ENCODE results near the gene NFKBIZ. TPM values are rescaled to one million over a fixed set of nuclear protein-coding genes. Genes with fewer than 3 reads are reported as not detected.

The NFKBIZ gene
- total and polyA plus RNA-seq, 2 experiments from 2014 or later, result 15.7 to 19.1 TPM

DNA sequence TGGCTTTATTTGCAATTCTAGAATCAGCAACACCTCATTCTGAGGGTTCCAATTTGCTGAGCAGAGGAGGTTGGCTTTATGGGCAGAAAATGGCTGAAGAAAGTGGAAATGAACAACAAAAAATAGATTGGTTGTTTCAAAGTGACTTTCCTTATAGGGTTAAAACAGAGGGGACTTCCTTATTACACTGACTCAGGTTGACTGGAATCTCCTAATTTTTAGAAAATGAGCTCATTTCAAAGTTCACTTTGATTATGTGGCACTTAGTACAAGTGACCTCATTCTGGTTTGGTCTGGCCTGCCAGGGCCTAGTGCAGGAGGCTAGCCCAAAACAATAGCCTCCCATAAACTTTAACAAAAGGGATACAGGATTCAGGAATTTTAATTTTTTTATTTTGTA is 41.4 kb downstream of the NFKBIZ start:
- H3K27me3 ChIP-seq (replicated peaks; ENCODE audit: insufficient read depth), result no peaks in the 10 kb centered on the region
- no peaks in the 10 kb centered on the region for H3K36me3 ChIP-seq (ENCODE audit: low read depth)
- H3K79me2 ChIP-seq (ENCODE audit: insufficient read depth), result no peaks in the 10 kb centered on the region
- peak; percentile 81 for DNase-seq
- no peak overlapping the region for H3K27ac ChIP-seq
- H3K9me3 ChIP-seq (ENCODE audit: low read depth), result no peaks in the 10 kb centered on the region
- H3F3A ChIP-seq (ENCODE audit: insufficient read depth), result no peaks in the 10 kb centered on the region
- no peak overlapping the region for H3K4me2 ChIP-seq (ENCODE audit: unreplicated experiment)
- H2AFZ ChIP-seq, result no peak overlapping the region
- H3K4me3 ChIP-seq, result no peak overlapping the region
- no peaks in the 10 kb centered on the region for H4K20me1 ChIP-seq (ENCODE audit: insufficient read depth)
- H3K9ac ChIP-seq, result no peak overlapping the region
- no peaks in the 10 kb centered on the region for H3K9me2 ChIP-seq (ENCODE audit: insufficient read depth)
- in situ Hi-C loops (cut with MboI), result no loop called here
- H3K4me1 ChIP-seq (ENCODE audit: insufficient read depth), result 0 out of 2 replicates have a peak, but pooled peaks cover 4% of the 10 kb centered on the region
- TF ChIP-seq EZH2phosphoT487 (IDR thresholded peaks at IDR 0.05; ENCODE audit: insufficient read depth, low read depth) (no peak), EZH2 (IDR thresholded peaks at IDR 0.05; ENCODE audit: insufficient read depth, poor library complexity, severe bottlenecking) (no peak)

- no peak for TF ChIP-seq EZH2phosphoT487 (IDR thresholded peaks at IDR 0.05; ENCODE audit: insufficient read depth, low read depth)
- TF ChIP-seq EZH2 (IDR thresholded peaks at IDR 0.05; ENCODE audit: insufficient read depth, poor library complexity, severe bottlenecking), result no peak
- no peaks in the 10 kb centered on the region for H4K20me1 ChIP-seq (ENCODE audit: insufficient read depth)
- DNase-seq, result no peak
- no peak overlapping the region for H3K9ac ChIP-seq
- in situ Hi-C loops (cut with MboI), result no loop called here
- no peak overlapping the region for H2AFZ ChIP-seq
- no peaks in the 10 kb centered on the region for H3K27me3 ChIP-seq (replicated peaks; ENCODE audit: insufficient read depth)
- no peak overlapping the region for H3K27ac ChIP-seq
- H3K9me3 ChIP-seq (ENCODE audit: low read depth), result no peaks in the 10 kb centered on the region
- WGBS, 2 experiments (ENCODE audit: low coverage in 1 of 2, low lambda C conversion rate in 2 of 2, missing lambda C conversion rate in 2 of 2), result 100% methylated on average over 1 of the region's 1 CpG
- no peak overlapping the region for H3K4me2 ChIP-seq (ENCODE audit: unreplicated experiment)
- no peaks in the 10 kb centered on the region for H3F3A ChIP-seq (ENCODE audit: insufficient read depth)
- no peak overlapping the region for H3K4me3 ChIP-seq
- no peaks in the 10 kb centered on the region for H3K36me3 ChIP-seq (ENCODE audit: low read depth)
- 0 out of 2 replicates have a peak, but pooled peaks cover 4% of the 10 kb centered on the region for H3K4me1 ChIP-seq (ENCODE audit: insufficient read depth)
- no peaks in the 10 kb centered on the region for H3K79me2 ChIP-seq (ENCODE audit: insufficient read depth)
- H3K9me2 ChIP-seq (ENCODE audit: insufficient read depth), result no peaks in the 10 kb centered on the region
Measured at GRCh38 chr3:101892648-101893047, 43.3 kb downstream of the NFKBIZ start.

DNA sequence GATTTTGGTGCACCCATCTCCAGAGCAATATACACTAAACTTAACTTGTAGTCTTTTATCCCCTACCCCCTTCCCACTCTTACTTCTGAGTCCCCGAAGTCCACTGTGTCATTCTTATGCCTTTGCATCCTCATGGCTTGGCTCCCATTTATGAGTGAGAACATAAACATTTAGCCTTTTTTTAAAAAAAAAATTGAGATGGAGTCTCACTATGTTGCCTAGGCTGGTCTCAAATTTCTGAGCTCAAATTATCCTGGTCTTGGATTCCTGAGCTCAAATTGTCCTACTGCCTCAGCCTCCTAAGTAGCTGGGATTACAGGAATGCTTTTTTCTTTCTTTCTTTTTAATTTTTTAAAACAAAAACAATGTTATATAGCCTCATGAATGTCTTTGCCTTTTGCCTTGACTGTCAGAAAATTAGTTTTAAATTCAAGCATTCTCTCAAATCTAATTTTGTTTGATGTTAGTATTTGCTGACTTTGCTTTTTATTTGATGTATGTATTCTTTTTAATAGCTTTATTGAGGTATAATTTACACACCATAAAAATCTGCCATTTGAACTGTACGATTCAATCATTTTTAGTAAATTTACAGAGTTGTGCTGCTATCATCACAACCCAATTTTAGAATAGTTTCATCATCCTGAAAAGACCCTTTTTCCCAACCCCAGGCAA is 46.9 kb downstream of the NFKBIZ start:
- Histone ChIP-seq H2AFZ (no peak overlapping the region), H3K4me1 (ENCODE audit: insufficient read depth) (no peaks in the 10 kb centered on the region), H3K4me3 (no peak overlapping the region), H3K27ac (no peak overlapping the region), H3K27me3 (replicated peaks; ENCODE audit: insufficient read depth) (no peaks in the 10 kb centered on the region), H3K79me2 (ENCODE audit: insufficient read depth) (no peaks in the 10 kb centered on the region), H3K9ac (no peak overlapping the region), H3K9me2 (ENCODE audit: insufficient read depth) (no peaks in the 10 kb centered on the region), H3F3A (ENCODE audit: insufficient read depth) (peaks cover 4% of the 10 kb centered on the region), H3K9me3 (ENCODE audit: low read depth) (no peaks in the 10 kb centered on the region), H3K4me2 (ENCODE audit: unreplicated experiment) (no peak overlapping the region), H4K20me1 (ENCODE audit: insufficient read depth) (no peaks in the 10 kb centered on the region), H3K36me3 (ENCODE audit: low read depth) (no peaks in the 10 kb centered on the region)
- peak; percentile 10 for DNase-seq
- TF ChIP-seq EZH2phosphoT487 (IDR thresholded peaks at IDR 0.05; ENCODE audit: insufficient read depth, low read depth), result no peak
- TF ChIP-seq EZH2 (IDR thresholded peaks at IDR 0.05; ENCODE audit: insufficient read depth, poor library complexity, severe bottlenecking), result no peak
- in situ Hi-C loops (cut with MboI), result no loop called here
- WGBS, 2 experiments (ENCODE audit: low coverage in 1 of 2, low lambda C conversion rate in 2 of 2, missing lambda C conversion rate in 2 of 2), result 71 to 76% methylated on average over 2 of the region's 2 CpGs

GRCh38 chr3:101897013-101897412 is 47.7 kb downstream of the NFKBIZ start:
- DNase-seq, result no peak
- TF ChIP-seq EZH2 (IDR thresholded peaks at IDR 0.05; ENCODE audit: insufficient read depth, poor library complexity, severe bottlenecking), result no peak
- no peak for TF ChIP-seq EZH2phosphoT487 (IDR thresholded peaks at IDR 0.05; ENCODE audit: insufficient read depth, low read depth)
- WGBS, 2 experiments (ENCODE audit: low coverage in 1 of 2, low lambda C conversion rate in 2 of 2, missing lambda C conversion rate in 2 of 2), result 91 to 93% methylated on average over 5 of the region's 5 CpGs
- Histone ChIP-seq H3K4me3 (no peak overlapping the region), H3F3A (ENCODE audit: insufficient read depth) (peaks cover 12% of the 10 kb centered on the region), H3K27ac (no peak overlapping the region), H3K9ac (no peak overlapping the region), H2AFZ (no peak overlapping the region), H3K4me1 (ENCODE audit: insufficient read depth) (no peaks in the 10 kb centered on the region), H3K36me3 (ENCODE audit: low read depth) (no peaks in the 10 kb centered on the region), H4K20me1 (ENCODE audit: insufficient read depth) (no peaks in the 10 kb centered on the region), H3K9me3 (ENCODE audit: low read depth) (no peaks in the 10 kb centered on the region), H3K27me3 (replicated peaks; ENCODE audit: insufficient read depth) (no peaks in the 10 kb centered on the region), H3K79me2 (ENCODE audit: insufficient read depth) (no peaks in the 10 kb centered on the region), H3K9me2 (ENCODE audit: insufficient read depth) (no peaks in the 10 kb centered on the region), H3K4me2 (ENCODE audit: unreplicated experiment) (no peak overlapping the region)
- in situ Hi-C loops (cut with MboI), result no loop called here

All from GM23248 (cell line).